OCI-LY1 (cell line): Measurements from ENCODE around the gene BPIFB4.

Source experiments
- H2AFZ ChIP-seq: fragments of 200-600 bp; sonication (generic), shearing (Covaris generic); 2 replicates; pipeline ENCODE4 v1.6.0; 2014; ENCODE audit warnings: antibody characterized with exemption, mild to moderate bottlenecking, low read length
- H3F3A ChIP-seq: fragments of 200-600 bp; sonication (generic), shearing (Covaris generic); 2 replicates; pipeline ENCODE4 v1.6.0; 2014; ENCODE audit warnings: mild to moderate bottlenecking, antibody characterized with exemption, low read length, moderate library complexity; ENCODE audit not compliant: insufficient read depth
- H3K27ac ChIP-seq: fragments of 200-600 bp; sonication (generic); 2 replicates; pipeline ENCODE4 v1.5.1; 2014; ENCODE audit warnings: low read length, mixed run types, mild to moderate bottlenecking, low read depth; ENCODE audit not compliant: poor library complexity, severe bottlenecking
- H3K27me3 ChIP-seq: fragments of 200-600 bp; sonication (generic); 2 replicates; pipeline ENCODE4 v1.6.0; 2014; ENCODE audit warnings: antibody characterized with exemption, mild to moderate bottlenecking, low read length, moderate library complexity; ENCODE audit not compliant: insufficient read depth
- H3K36me3 ChIP-seq: fragments of 200-600 bp; sonication (generic); 2 replicates; pipeline ENCODE4 v1.6.1; 2014; ENCODE audit warnings: mild to moderate bottlenecking, antibody characterized with exemption, low read length, moderate library complexity, mixed read lengths; ENCODE audit not compliant: insufficient read depth
- H3K4me1 ChIP-seq: fragments of 200-600 bp; sonication (generic); 2 replicates; pipeline ENCODE4 v1.5.1; 2014; ENCODE audit warnings: mild to moderate bottlenecking, low read length, moderate library complexity; ENCODE audit not compliant: insufficient read depth, severe bottlenecking
- H3K4me2 ChIP-seq: fragments of 200-600 bp; sonication (generic), shearing (Covaris generic); 2 replicates; pipeline ENCODE4 v1.6.1; 2014; ENCODE audit warnings: low read length
- H3K4me3 ChIP-seq: fragments of 200-600 bp; sonication (generic); 2 replicates; pipeline ENCODE4 v1.5.1; 2014; ENCODE audit warnings: low read length, low read depth, mild to moderate bottlenecking, mixed read lengths; ENCODE audit not compliant: poor library complexity, severe bottlenecking
- H3K79me2 ChIP-seq: fragments of 200-600 bp; shearing (Covaris generic); 2 replicates; pipeline ENCODE4 v1.6.1; 2016; ENCODE audit warnings: mixed run types, low read length, mixed read lengths; ENCODE audit not compliant: insufficient read depth
- H3K9ac ChIP-seq: fragments of 200-600 bp; sonication (generic), shearing (Covaris generic); 2 replicates; pipeline ENCODE4 v1.6.1; 2014; ENCODE audit warnings: mild to moderate bottlenecking, low read length, mixed read lengths
- H3K9me2 ChIP-seq: fragments of 200-600 bp; sonication (generic), shearing (Covaris generic); 2 replicates; pipeline ENCODE4 v1.6.1; 2014; ENCODE audit warnings: low read depth, mild to moderate bottlenecking, low read length, mixed read lengths
- H3K9me3 ChIP-seq: fragments of 200-600 bp; shearing (Covaris generic); 2 replicates; pipeline ENCODE4 v1.6.1; 2014; ENCODE audit warnings: low read length, mixed read lengths
- H4K20me1 ChIP-seq: fragments of 200-600 bp; sonication (generic), shearing (Covaris generic); 2 replicates; pipeline ENCODE4 v1.6.0; 2016; ENCODE audit warnings: mild to moderate bottlenecking, low read length; ENCODE audit not compliant: insufficient read depth
- EZH2 ChIP-seq: fragments of 200-600 bp; sonication (generic), shearing (Covaris generic); IDR thresholded peaks from 2 replicates; pipeline ENCODE4 v1.8.0; 2017; ENCODE audit warnings: borderline replicate concordance, mixed run types, mild to moderate bottlenecking, antibody characterized with exemption, low read length, moderate library complexity, mixed read lengths
- TF ChIP-seq, protein P1 (sequence below): fragments of 200-600 bp; sonication (generic), shearing (Covaris generic); IDR thresholded peaks from 2 replicates; pipeline ENCODE4 v1.5.1; 2017; ENCODE audit warnings: mild to moderate bottlenecking, antibody characterized with exemption, low read length, moderate library complexity, mixed read lengths

Gene BPIFB4

DNA sequence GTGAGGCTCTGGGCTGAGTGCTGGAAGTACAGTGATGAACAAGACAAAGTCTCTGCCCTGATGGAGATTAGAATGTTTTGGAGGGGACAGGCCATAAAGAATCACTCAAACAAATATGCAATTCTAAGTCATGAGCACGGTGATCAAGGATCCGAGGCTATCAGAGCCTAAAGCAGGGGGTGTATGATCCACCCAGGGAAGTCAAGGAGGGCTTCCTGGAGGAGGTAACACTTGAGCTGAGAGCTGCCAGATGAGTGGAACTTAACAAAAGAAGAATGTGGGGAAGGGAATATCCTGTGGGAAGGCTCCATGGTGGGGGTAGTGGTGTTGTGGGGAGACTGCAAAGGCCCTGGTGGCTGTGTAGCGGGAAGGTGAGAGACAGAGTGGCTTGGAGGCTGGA lies 12.2 kb downstream of the BPIFB4 start:
- no peaks in the 10 kb centered on the region for H3K4me1 ChIP-seq
- no peaks in the 10 kb centered on the region for H3K79me2 ChIP-seq
- H3K9me3 ChIP-seq: no peaks in the 10 kb centered on the region
- no peak overlapping the region for H3K4me2 ChIP-seq
- no peaks in the 10 kb centered on the region for H4K20me1 ChIP-seq
- TF ChIP-seq, protein P1, sequence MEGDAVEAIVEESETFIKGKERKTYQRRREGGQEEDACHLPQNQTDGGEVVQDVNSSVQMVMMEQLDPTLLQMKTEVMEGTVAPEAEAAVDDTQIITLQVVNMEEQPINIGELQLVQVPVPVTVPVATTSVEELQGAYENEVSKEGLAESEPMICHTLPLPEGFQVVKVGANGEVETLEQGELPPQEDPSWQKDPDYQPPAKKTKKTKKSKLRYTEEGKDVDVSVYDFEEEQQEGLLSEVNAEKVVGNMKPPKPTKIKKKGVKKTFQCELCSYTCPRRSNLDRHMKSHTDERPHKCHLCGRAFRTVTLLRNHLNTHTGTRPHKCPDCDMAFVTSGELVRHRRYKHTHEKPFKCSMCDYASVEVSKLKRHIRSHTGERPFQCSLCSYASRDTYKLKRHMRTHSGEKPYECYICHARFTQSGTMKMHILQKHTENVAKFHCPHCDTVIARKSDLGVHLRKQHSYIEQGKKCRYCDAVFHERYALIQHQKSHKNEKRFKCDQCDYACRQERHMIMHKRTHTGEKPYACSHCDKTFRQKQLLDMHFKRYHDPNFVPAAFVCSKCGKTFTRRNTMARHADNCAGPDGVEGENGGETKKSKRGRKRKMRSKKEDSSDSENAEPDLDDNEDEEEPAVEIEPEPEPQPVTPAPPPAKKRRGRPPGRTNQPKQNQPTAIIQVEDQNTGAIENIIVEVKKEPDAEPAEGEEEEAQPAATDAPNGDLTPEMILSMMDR: no peak
- TF ChIP-seq EZH2: no peak
- H3K27me3 ChIP-seq: 0 out of 2 replicates have a peak, but pooled peaks cover 3% of the 10 kb centered on the region
- H3K9ac ChIP-seq: no peak overlapping the region
- H3K9me2 ChIP-seq: no peaks in the 10 kb centered on the region
- no peak overlapping the region for H2AFZ ChIP-seq
- no peak overlapping the region for H3K27ac ChIP-seq
- no peaks in the 10 kb centered on the region for H3F3A ChIP-seq
- H3K36me3 ChIP-seq: no peaks in the 10 kb centered on the region
- H3K4me3 ChIP-seq: no peak overlapping the region

DNA sequence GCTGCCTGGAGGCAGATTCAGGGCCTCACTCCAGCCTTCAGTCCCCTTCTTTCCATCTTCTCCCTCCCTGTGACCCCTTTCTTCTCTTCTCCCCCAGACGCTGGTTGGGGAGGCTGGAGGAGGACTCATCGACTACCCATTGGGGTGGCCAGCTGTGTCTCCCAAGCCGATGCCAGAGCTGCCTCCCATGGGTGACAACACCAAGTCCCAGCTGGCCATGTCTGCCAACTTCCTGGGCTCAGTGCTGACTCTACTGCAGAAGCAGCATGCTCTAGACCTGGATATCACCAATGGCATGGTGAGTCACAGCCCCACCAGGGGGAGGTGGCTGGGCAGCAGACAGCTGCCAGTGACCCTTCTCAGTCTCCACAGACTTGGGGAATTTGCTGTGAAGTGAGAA lies 12.9 kb downstream of the BPIFB4 start:
- no peaks in the 10 kb centered on the region for H4K20me1 ChIP-seq
- no peak overlapping the region for H3K4me2 ChIP-seq
- H3K4me3 ChIP-seq: no peak overlapping the region
- no peaks in the 10 kb centered on the region for H3K9me2 ChIP-seq
- no peak overlapping the region for H3K9ac ChIP-seq
- no peak overlapping the region for H2AFZ ChIP-seq
- H3K27me3 ChIP-seq: 0 out of 2 replicates have a peak, but pooled peaks cover 3% of the 10 kb centered on the region
- no peaks in the 10 kb centered on the region for H3K9me3 ChIP-seq
- H3K79me2 ChIP-seq: no peaks in the 10 kb centered on the region
- H3K27ac ChIP-seq: no peak overlapping the region
- TF ChIP-seq, protein P1: no peak
- no peak for TF ChIP-seq EZH2
- H3F3A ChIP-seq: no peaks in the 10 kb centered on the region
- no peaks in the 10 kb centered on the region for H3K4me1 ChIP-seq
- H3K36me3 ChIP-seq: no peaks in the 10 kb centered on the region

GRCh38 chr20:33093074-33093473 lies 13.6 kb downstream of the BPIFB4 start:
- no peaks in the 10 kb centered on the region for H3K9me3 ChIP-seq
- H3K4me3 ChIP-seq: no peak overlapping the region
- no peaks in the 10 kb centered on the region for H3K36me3 ChIP-seq
- H3K4me1 ChIP-seq: no peaks in the 10 kb centered on the region
- no peak overlapping the region for H2AFZ ChIP-seq
- 0 out of 2 replicates have a peak, but pooled peaks cover 3% of the 10 kb centered on the region for H3K27me3 ChIP-seq
- H3F3A ChIP-seq: no peaks in the 10 kb centered on the region
- no peak overlapping the region for H3K27ac ChIP-seq
- no peaks in the 10 kb centered on the region for H4K20me1 ChIP-seq
- H3K9me2 ChIP-seq: no peaks in the 10 kb centered on the region
- TF ChIP-seq, protein P1: no peak
- H3K79me2 ChIP-seq: no peaks in the 10 kb centered on the region
- H3K9ac ChIP-seq: no peak overlapping the region
- no peak overlapping the region for H3K4me2 ChIP-seq
